Keratinocyte (primary cell): ENCODE measurements around the gene SETBP1. TPM values are rescaled to one million over a fixed set of nuclear protein-coding genes. Genes with fewer than 3 reads are reported as not detected.

Source experiments
- DNase-seq: peaks from one replicate; pipeline ENCODE4 v3.0.0-alpha.2; 2011; ENCODE audit warnings: low read depth, missing footprints, low spot score
- FAIRE-seq: peaks from 2 replicates; lab custom pipeline; 2011; peaks lifted over from hg19 to GRCh38; lab: Jason Lieb, UNC
- H2AFZ ChIP-seq: 2 replicates; pipeline ENCODE4 v1.6.0; 2012; ENCODE audit warnings: low read length, control low read depth, inconsistent platforms; ENCODE audit not compliant: control insufficient read depth
- H3K27ac ChIP-seq: 2 replicates; pipeline ENCODE4 v1.5.1; 2011; ENCODE audit warnings: low read length; ENCODE audit not compliant: control insufficient read depth, insufficient read depth
- H3K27me3 ChIP-seq: 3 replicates; pipeline ENCODE4 v1.6.0; 2011; ENCODE audit warnings: low read length; ENCODE audit not compliant: control insufficient read depth, insufficient read depth; ENCODE audit errors: extremely low read depth
- H3K36me3 ChIP-seq, 2 experiments: 2 replicates in 1 of 2; 3 replicates in 1 of 2; pipeline ENCODE4 v1.5.1; 2011; ENCODE audit warnings: low read length in 2 of 2, mild to moderate bottlenecking in 1 of 2; ENCODE audit not compliant: control insufficient read depth in 2 of 2, insufficient read depth in 2 of 2; ENCODE audit errors: extremely low read depth in 1 of 2
- H3K4me1 ChIP-seq: 3 replicates; pipeline ENCODE4 v1.5.1; 2011; ENCODE audit warnings: low read length; ENCODE audit not compliant: control insufficient read depth, insufficient read depth; ENCODE audit errors: extremely low read depth
- H3K4me2 ChIP-seq: 3 replicates; pipeline ENCODE4 v1.6.0; 2011; ENCODE audit warnings: low read depth, low read length; ENCODE audit not compliant: control insufficient read depth, insufficient read depth; ENCODE audit errors: extremely low read depth
- H3K4me3 ChIP-seq, 3 experiments: fragments of 200-600 bp in 1 of 3; sonication (generic) in 1 of 3; 2 replicates in 2 of 3; 3 replicates in 1 of 3; pipeline ENCODE4 v1.5.1; 2011 to 2016; ENCODE audit warnings: low read length in 3 of 3, mild to moderate bottlenecking in 3 of 3, control low read depth in 2 of 3, inconsistent platforms in 1 of 3, low read depth in 1 of 3, mixed read lengths in 1 of 3, mixed run types in 1 of 3, moderate library complexity in 1 of 3; ENCODE audit not compliant: control insufficient read depth in 2 of 3, insufficient read depth in 2 of 3; ENCODE audit errors: extremely low read depth in 1 of 3
- H3K79me2 ChIP-seq: 2 replicates; pipeline ENCODE4 v1.6.0; 2012; ENCODE audit warnings: low read length; ENCODE audit not compliant: control insufficient read depth, insufficient read depth
- H3K9ac ChIP-seq: 3 replicates; pipeline ENCODE4 v1.6.0; 2011; ENCODE audit warnings: low read length; ENCODE audit not compliant: control insufficient read depth, insufficient read depth; ENCODE audit errors: extremely low read depth
- H3K9me1 ChIP-seq: 3 replicates; pipeline ENCODE4 v1.6.0; 2011; ENCODE audit warnings: low read length; ENCODE audit not compliant: control insufficient read depth, insufficient read depth; ENCODE audit errors: extremely low read depth
- H3K9me3 ChIP-seq: 2 replicates; pipeline ENCODE4 v1.5.1; 2012; ENCODE audit warnings: low read depth, low read length; ENCODE audit not compliant: control insufficient read depth
- H4K20me1 ChIP-seq: 3 replicates; pipeline ENCODE4 v1.6.0; 2011; ENCODE audit warnings: low read length; ENCODE audit not compliant: control insufficient read depth, insufficient read depth; ENCODE audit errors: extremely low read depth
- CTCF ChIP-seq, 3 experiments: IDR thresholded peaks in 1 of 3; conservative IDR thresholded peaks in 1 of 3; optimal IDR thresholded peaks in 1 of 3; 2 replicates in 2 of 3; 3 replicates in 1 of 3; pipeline versions ENCODE3 to v1.5.1; 2011; ENCODE audit warnings: low read length in 3 of 3, mild to moderate bottlenecking in 3 of 3, moderate library complexity in 2 of 3, control low read depth in 1 of 3, inconsistent platforms in 1 of 3; ENCODE audit not compliant: insufficient read depth in 2 of 3; ENCODE audit errors: extremely low read depth in 1 of 3
- EZH2 ChIP-seq: IDR thresholded peaks from one replicate; pipeline ENCODE4 v1.6.1; 2012; ENCODE audit warnings: inconsistent platforms, mild to moderate bottlenecking, low read length, moderate library complexity
- dilution Hi-C: fragments of 300-500 bp; cut with MboI; formaldehyde crosslinking; loops from one replicate; pipeline ENCODE4 v1.7.0; 2020; ENCODE audit warnings: low sequenced_read_pairs; ENCODE audit not compliant: extremely low pct_ligation_motif_present
- polyA plus RNA-seq, 5 experiments: library from polyadenylated mRNA; depleted of rRNA in 3 of 5; stranded (reverse) in 3 of 5; stranded (forward) in 1 of 5; unstranded in 1 of 5; fragments of >200 nt; gene quantifications; 1 replicate in 1 of 5; 2 replicates in 3 of 5; 3 replicates in 1 of 5; pipeline versions ENCODE4 v1.2.1 to v1.2.3, GENCODE V29; 2011 to 2012; ENCODE audit warnings: missing spikeins in 2 of 5, low read depth in 1 of 5, low replicate concordance in 1 of 5

Gene SETBP1
- polyA plus RNA-seq, 1 donor (not counting 4 experiments of a cell fraction or from before 2014, with no cell fraction given) = 3.3 TPM

GRCh38 chr18:44889111-44889510 is 208.4 kb downstream of the SETBP1 start:
- Histone ChIP-seq H3K9ac (no peak overlapping the region), H3K79me2 (no peaks in the 10 kb centered on the region), H3K4me2 (no peak overlapping the region), H3K9me1 (no peaks in the 10 kb centered on the region), H3K36me3 (no peaks in the 10 kb centered on the region), H3K4me3 (no peak overlapping the region), H2AFZ (no peak overlapping the region), H3K27ac (no peak overlapping the region), H4K20me1 (no peaks in the 10 kb centered on the region), H3K27me3 (no peaks in the 10 kb centered on the region), H3K4me1 (peaks cover 16% of the 10 kb centered on the region), H3K9me3 (no peaks in the 10 kb centered on the region)
- no peak for DNase-seq
- dilution Hi-C loops = no loop called here
- no peak for FAIRE-seq
- no peak for TF ChIP-seq EZH2
- no peak for TF ChIP-seq CTCF (optimal IDR thresholded peaks at IDR 0.05 in 1 of 3, IDR thresholded peaks at IDR 0.05 in 1 of 3, conservative IDR thresholded peaks at IDR 0.05 in 1 of 3; ENCODE audit: extremely low read depth in 1 of 3, insufficient read depth in 2 of 3, low read length in 3 of 3)

- Histone ChIP-seq H3K4me2 (no peak overlapping the region), H4K20me1 (no peaks in the 10 kb centered on the region)
- dilution Hi-C loops = no loop called here
Measured at GRCh38 chr18:44893045-44893706, 212.5 kb downstream of the SETBP1 start.

More at GRCh38 chr18:44893045-44893706, 212.5 kb downstream of the SETBP1 start:
- FAIRE-seq (no peak), DNase-seq (no peak)
- H3K79me2 ChIP-seq = no peaks in the 10 kb centered on the region
- H3K9ac ChIP-seq = no peak overlapping the region
- peaks cover 6% of the 10 kb centered on the region for H3K4me1 ChIP-seq
- no peak overlapping the region for H2AFZ ChIP-seq
- no peaks in the 10 kb centered on the region for H3K27me3 ChIP-seq
- H3K9me3 ChIP-seq = no peaks in the 10 kb centered on the region
- H3K27ac ChIP-seq = no peak overlapping the region
- TF ChIP-seq CTCF (optimal IDR thresholded peaks at IDR 0.05 in 1 of 3, IDR thresholded peaks at IDR 0.05 in 1 of 3, conservative IDR thresholded peaks at IDR 0.05 in 1 of 3; ENCODE audit: extremely low read depth in 1 of 3, insufficient read depth in 2 of 3, low read length in 3 of 3) = no peak
- TF ChIP-seq EZH2 = no peak
- no peak overlapping the region for H3K4me3 ChIP-seq
- H3K9me1 ChIP-seq = no peaks in the 10 kb centered on the region
- no peaks in the 10 kb centered on the region for H3K36me3 ChIP-seq
